Measurements from ENCODE around the gene MUCL3.

- TF ChIP-seq CEBPB (IDR thresholded peaks at IDR 0.05), result no peak
- TF ChIP-seq RAD21 (IDR thresholded peaks at IDR 0.05; ENCODE audit: low read depth), result no peak
- no peak for TF ChIP-seq EP300 (IDR thresholded peaks at IDR 0.05; ENCODE audit: borderline replicate concordance)
Measured at GRCh38 chr6:30897882-30898281, 42.9 kb upstream of the MUCL3 start.

Data from Ishikawa (cell line).